Measurements from ENCODE around the gene RSBN1. TPM values are rescaled to one million over a fixed set of nuclear protein-coding genes. Genes with fewer than 3 reads are reported as not detected.

The RSBN1 gene
- total RNA-seq, 2 donors from 2014 or later: 22.2 to 47.4 TPM

Other genes starting within 250 kb of the RSBN1 start
- gene PHTF1, start 53.0 kb downstream of the RSBN1 start, total RNA-seq: 10 to 100 TPM; 19.5 to 24.8 TPM
- 10 to 100 TPM; 55.9 to 70.1 TPM for gene PTPN22, start 59.2 kb upstream of the RSBN1 start, total RNA-seq
- gene BCL2L15, start 75.1 kb upstream of the RSBN1 start, total RNA-seq: 1 to 10 TPM in 1 of 2 donors, under 1 TPM in 1; 0.99 to 4.4 TPM
- 10 to 100 TPM; 46.5 to 61.7 TPM for gene AP4B1, start 92.3 kb upstream of the RSBN1 start, total RNA-seq
- 10 to 100 TPM; 16.1 to 21.4 TPM for gene DCLRE1B, start 92.8 kb upstream of the RSBN1 start, total RNA-seq
- 10 to 100 TPM; 44.4 to 71.0 TPM for gene HIPK1, start 116.8 kb upstream of the RSBN1 start, total RNA-seq
- under 1 TPM; 0.13 to 0.40 TPM for gene OLFML3, start 167.0 kb upstream of the RSBN1 start, total RNA-seq